Stimulated activated CD4-positive, alpha-beta T cell treated with anti-CD3 and anti-CD28 coated beads, Interleukin-12 subunit alpha, Interleukin-12 subunit beta, amount 100 ng/mL, for 4 hours (primary cell): ENCODE results near the gene MT1G.
"Not testable (repeated sequence)": the region's sequence is repeated elsewhere in the genome, so short reads cannot be mapped to it uniquely, and the experiment has no call there.

Experiments used
- DNase-seq: peaks from one replicate; pipeline ENCODE4 v3.0.0-alpha.2; 2020

Gene MT1G

DNA sequence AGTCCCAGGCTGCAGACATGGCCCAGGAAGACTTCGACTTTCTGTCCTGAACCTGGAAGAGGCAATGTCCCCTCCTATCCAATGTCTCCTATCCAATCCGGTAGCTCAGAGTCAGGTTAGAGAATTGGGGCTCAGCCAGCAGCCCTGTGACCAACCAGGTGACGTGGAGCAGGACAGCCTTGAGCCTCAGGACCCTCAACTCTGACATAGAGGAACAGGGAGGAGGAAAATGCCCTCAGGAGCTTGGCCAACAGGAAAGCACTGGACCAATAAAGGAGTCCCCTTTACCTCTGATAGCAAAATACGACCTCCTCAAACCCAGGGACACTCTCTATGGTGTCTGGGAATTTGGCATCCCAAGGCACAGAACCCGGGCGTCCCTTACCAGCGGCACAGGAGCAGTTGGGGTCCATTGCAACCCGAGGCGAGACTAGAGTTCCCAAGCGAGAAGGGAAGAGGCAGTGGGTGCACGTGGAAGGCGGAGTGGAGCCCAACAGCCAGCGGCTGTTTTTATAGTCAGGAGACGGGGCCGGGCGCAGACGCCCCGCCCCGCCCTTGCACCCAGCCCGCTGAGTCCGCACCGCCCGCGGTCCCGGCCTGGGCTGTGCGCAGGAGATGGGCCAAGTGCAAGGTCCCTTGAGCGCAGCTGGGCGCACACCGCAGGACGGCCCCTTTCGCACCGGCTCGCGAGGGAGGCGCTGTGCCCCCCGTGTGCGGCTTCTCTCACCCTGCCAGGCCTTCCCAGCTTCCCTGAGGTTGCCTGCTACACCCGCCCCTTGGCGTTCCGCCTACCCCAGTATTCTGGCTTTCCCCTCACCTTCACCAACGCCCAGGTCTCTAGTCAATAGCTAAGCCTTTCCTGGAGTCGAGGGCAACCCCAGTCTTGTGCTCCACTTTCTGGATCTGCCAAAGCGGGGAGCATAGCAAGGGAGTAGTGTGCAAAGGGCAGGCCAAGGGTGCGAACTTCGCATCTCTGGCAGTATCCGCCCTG lies at the start of gene MT1G:
Gene MT1G (minus strand): TSS at position 485 of the 991 bp plus-strand sequence. CDS start 72 bp downstream, at position 413.
- DNase-seq = no peak

DNA sequence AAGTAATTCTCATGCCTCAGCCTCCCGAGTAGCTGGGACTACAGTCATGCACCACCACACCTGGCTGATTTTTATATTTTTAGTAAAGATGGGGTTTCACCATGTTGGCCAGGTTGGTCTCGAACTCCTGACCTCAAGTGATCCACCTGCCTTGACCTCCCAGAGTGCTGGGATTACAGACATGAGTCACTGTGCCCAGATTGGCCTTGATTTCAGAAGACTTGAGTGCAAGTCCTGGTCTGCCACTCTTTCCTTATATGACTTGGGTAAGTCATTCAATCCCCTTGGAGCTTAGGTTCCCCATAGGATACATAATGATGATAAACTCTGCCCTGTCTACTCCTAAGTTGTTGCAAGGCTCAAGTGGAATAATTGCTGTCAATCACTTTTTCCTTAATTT lies 49.7 kb upstream of the MT1G start:
- DNase-seq = not testable (repeated sequence)

DNA sequence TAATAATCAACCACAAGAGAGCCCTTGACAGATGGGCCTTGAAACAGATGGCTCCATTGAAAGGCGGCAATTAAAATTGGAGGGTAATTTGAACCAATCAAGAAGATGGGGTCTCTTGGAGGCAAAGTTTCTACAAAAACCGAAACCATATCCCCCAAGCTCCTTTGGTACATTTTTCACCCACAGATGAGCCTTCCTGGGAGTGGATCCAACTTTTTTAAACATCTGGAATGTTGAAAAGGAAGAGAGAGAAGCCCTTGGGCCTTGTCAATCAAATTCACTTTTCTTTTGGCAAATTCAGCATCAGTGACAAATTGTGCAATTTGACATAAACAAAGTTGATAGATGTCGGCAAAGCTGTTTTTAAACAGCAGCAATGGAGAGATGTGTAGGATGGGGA lies 48.9 kb upstream of the MT1G start:
- DNase-seq = no peak

DNA sequence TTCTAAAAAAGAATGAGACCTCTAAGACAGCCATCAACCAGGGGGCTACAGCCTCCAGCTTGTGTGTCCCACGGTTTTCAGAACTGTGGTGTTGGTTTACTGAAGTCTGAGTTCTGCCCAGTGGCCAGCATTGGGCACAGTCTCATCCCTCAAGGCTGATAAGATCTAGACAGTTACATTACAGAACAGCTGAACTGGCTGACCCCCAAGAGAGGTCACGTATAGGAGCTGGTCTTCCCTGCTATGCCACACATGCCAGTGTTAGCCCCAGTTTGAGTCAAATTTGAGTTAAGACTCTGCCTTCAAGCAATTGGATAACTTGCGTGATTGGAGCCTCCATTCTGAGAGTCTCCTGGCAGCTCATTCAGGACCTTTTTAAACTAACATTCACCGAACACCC lies 47.3 kb upstream of the MT1G start:
- no peak for DNase-seq

DNA sequence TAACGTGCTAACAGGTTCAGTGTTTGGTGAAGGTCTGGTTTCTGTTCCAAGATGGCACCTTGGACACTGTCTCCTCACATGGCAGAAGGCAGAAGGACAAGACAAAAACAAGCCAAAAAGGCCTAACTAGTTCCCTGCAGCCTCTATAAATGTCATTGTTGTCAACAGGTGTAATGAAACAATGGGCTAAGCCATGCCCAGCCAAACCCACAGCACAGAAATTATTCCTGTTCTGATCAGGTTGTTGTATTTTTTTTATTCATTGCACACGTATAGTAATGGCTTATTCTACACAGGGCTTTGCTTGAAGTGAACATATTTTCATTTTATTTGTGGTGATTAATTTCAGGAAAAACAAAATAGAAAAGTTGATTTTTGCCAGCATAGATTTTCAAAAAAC lies 45.9 kb upstream of the MT1G start:
- no peak for DNase-seq

DNA sequence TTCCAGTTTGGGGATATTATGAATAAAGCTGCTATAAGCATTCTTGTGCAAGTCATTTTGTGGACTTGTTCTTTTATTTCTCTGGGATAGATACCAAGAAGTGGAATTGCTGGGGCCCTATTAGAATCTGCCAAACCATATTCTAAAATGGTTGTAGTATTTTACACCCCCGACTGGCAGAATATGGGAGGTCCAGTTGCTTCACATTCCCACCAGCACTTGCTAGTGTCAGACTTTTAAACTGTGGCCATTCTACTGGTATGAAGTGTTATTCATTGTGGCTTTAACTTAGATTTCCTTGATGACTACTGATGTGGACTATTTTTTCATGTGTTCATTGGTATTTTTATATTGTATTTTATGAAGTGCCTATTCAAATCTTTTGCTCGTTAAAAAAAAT lies 44.0 kb upstream of the MT1G start:
- DNase-seq = no peak

DNA sequence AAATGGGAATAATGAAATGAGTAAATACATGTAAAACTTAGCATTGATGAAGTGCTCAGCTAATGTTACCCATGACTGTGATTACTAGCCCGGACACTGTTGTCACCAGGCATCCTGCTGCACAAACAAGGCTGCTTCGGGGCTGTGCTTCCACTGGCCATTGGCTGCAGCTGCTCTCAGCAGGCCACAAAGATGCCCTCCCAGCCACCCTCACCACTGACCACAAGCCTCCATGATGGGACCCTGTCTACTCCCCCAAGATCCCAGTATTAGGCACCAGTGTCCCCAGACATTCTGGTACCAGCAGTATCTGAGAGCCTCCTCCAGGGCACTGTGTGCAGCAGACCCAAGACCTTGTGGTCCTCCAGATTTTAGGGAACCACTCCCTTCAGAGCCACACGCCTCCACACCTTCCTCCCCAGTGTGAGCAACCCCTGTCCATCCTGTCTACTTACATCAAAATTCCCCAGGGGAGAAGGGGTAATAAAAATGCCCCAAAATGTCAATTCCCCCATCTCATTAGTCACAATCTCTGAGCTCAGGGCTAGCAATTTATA lies 42.4 kb upstream of the MT1G start:
- DNase-seq = no peak

DNA sequence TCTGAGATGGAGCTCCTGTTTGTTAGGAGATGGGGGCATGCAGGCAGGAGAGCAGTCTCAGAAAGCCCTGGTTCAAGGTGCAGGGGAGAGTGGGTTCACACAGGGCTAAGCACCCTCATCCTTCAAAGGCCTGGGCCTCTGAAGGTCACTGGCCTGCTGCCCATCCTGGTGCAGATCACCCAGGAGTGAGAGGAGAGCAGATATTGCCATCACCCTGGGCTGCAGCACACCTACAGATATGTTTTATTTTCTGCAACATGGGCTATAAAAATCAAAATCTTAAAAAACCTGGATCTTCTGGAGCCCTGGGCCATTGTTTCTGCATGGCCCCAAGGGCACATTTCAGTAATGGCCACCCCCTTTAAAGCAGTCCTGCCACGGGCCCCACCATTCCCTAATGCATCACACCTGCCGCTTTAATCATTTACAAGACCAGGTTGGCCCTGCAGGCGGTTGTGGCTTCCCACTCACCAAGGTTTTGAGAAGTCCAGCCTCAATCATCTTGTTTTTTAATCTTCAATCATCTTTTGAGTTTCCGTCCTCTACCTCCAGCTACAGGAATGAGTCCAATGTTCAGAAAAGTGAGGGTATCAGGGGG lies 41.7 kb upstream of the MT1G start:
- no peak for DNase-seq

DNA sequence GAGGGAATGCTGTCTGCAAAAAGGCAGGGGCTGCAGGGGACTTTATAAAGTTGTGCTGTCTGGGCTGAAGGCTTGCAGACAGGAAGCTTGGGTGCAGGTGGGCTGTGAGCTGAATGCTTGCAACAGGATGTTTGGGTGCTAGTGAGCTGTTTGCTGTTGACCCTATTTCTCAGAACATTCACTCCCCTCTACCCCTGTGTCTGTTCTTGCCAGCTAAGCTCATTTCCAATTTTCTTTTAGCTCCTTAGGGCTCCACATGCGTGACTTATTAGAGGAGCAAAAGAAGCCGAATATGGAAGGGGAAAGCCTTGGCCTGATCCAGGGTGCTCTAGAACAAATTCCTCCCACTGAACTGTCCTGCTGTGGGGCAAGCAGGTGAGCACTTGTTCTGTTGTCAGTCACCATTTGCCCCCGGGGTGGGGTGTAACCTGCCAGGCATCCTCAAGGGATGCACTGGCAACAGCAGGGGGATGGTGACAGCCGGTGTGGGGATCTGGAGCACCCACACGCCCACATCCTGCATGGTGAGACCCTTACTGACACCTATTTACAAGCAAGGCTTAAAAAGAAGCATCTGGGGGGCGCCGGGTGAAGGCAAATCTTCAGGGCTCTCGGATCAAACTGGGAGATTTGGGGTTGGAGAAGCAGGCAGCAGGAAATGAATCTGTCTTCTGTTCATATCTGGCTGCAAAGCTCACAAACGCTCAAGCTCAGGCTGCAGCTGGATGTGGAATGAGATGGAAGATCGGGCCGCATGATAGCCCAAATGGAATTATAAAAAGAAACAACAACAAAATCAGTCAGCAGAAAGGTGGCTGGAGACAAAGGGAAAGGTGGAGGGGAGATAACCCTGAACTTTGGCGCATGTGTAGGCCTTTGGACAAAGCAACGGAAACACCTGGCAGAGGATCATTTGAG lies 40.9 kb upstream of the MT1G start:
- DNase-seq = no peak

DNA sequence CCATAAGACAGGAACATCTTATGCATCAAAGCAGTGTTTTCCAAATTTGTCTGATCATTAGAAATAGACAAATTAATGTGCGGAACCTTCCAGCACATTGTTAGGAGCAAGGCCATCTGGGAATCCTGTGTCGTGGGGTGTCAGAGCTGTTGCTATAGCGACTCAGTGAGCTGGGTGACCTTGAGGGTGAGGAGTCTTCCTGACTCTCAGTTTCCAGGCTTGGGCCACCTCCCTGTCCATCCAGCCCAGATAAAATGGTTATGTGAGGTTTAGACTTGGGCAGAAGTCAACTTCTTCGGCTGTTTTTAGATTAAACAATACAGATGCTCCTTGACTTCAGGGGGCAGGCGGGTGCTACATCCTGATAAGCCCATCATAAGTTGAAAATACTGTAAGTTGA lies 35.0 kb upstream of the MT1G start:
- DNase-seq = no peak

DNA sequence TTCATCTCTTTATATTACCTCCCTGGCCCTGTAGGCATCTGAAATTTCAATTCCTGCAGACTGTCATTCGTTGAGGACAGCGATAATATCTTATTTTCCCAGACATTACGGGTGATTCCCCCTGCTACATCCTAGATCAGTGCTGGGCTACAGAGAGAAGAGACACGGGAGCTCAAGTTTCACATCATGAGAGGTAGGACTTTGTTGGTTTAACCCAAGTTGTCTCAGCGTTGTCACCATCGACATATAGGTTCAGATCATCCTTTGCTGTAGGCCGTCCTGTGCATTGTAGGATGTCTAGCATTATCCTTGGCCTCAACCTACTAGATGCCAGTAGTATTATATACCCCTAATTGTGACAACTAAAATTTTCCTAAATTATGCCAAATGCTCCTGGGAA lies 33.7 kb upstream of the MT1G start:
- no peak for DNase-seq

DNA sequence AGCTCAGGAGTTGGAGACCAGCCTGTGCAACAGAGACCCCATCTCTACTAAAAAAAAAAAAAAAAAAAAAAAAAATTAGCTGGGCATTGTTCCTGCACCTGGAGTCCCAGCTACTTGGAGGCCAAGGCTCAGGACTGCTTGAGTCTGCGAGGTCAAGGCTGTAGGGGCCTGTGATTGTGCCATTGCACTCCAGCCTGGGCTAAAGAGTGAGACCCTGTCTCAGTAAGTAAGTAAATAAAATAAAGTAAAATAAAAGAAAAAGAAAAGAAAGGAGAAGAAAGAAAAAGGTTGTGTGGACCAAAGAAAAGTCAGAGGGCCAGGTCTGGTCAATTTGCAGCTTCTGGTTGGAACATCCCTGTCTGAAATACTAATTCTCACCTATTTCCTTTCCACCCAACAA lies 32.8 kb upstream of the MT1G start:
- no peak for DNase-seq

DNA sequence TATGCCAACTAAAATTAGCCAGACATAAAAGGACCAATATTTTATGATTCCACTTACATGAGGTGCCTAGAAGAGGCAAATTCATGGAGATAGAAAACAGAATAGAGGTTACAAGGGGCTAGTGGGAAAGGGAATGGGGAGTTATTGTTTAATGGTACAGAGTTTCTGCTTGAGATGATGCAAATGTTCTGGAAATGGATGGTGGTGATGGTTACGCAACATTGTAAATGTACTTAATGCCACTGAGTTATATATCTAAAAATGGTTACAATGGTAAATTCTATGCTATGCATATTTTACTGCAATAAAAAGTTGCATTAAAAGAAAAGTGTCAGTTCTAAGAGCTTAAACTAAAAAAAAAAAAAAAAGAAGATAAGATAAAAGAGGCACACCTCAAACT lies 32.3 kb upstream of the MT1G start:
- DNase-seq = no peak

DNA sequence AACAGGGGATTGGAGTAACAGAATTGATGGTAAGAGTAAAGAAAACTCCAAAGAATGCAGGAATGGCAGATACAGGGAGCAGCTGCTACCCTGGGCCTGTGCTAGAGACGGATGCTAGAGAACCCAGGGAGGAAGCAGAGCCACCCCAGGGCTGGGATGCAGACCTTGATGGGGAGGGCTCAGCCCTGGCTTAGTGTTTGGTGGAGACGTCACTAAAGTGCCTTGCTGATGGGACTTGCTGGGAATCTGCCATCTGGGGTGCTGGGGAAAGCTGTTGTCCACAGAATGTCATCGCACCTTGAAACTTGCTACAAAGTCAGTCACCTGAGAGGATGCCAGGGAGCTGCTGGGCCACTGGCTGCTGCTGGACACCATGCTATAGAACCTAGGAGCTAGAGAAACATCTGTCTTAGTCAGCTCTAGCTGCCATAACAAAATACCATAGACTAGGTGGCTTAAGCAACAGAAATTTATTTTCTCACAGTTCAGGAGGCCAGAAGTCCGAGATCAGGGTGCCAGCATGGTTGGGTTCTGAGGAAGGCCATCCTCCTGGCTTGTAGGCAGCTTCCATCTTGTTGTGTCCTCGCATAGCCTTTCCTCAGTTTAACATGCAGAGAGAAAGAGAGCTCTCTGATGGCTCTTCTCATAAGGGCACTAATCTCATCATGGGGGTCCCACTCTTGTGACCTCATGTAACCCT lies 29.7 kb upstream of the MT1G start:
- no peak for DNase-seq

DNA sequence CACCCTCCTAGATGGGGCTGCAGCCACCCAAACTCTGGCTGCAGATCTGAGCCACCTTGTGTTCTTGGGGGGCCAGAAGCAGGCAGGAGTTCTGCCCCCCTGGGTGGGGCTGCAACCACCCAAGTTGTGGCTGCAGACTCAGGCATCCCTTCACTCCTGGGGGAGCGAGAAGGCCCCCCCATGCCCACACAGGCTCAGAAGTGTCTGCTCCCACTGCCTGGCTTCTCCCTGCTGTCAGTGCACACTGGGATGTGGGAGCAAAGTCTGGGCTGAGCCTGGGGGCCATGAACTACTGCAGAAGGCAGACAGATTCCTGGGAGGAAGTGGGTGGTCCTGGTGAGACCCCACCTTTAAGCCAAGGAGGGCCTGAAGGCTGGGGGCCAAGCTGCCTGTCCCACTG lies 27.4 kb upstream of the MT1G start:
- DNase-seq = no peak

DNA sequence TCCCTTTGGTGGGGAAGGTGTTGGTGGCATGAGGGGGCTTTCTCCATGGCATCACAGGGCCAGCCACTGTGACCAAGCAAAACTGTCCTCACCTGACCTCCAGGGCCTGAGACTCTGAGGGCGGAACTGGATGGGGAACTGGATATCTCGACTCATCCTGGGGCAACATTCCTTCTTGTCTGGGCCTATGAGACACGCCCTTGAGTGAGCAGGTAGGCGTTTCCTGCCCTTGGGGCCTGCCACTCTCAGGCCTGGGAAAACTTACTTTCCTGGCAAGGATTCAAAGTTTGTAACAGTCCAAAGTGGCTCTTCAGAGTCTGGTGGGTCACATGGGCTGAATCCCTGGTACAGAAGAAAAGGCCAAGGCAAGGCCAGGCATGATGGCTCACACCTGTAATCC lies 24.0 kb upstream of the MT1G start:
- no peak for DNase-seq

DNA sequence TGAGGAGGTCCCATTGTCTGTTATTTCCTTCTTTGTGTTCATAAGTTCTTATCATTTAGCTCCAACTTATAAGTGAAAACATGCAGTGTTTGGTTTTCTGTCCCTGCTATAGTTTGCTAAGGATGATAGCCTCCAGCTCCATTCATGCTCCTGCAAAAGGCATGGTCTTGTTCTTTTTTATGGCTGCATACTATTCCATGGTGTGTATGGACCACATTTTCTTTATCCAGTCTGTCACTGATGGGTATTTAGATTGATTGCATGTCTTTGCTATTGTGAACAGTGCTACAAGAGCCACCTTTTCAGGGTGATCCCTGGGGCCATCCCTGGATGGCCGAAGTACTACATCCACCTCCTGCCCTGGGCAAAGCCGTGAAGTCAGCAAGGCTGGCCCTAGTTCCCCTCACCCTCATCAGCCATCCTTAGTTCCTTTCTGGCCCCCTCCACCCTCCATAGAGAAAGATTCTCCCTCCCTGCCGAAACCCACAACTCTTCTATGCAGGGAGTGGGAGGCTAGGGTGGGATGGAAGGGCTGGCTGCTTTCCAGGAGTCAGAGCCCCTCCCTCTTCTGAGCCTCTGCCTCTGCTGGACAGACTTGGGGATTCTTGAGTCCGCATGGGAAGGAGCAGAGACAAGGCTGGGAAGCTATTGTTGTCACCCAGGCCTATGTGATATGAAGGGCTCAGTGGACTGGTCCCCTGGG lies 22.7 kb upstream of the MT1G start:
- DNase-seq = no peak

DNA sequence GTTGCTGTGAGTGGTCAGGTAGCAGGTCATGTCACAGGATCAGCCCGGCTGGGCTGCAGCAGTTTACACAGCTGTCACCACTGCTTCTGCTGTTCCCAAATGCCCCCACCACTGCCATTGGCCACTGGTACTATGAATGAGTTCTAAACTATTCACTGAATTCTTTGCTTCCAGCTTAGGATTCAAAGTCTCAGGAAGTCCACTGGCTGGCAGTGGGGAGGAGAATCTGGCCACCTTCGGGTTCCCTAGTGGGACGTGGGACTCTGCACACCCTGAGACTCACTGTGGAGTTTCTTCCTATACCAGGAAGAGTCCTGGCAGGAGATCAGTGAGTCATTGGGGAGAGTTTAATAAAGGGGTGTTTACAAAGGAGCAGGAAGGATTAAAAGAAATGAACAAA lies 21.3 kb upstream of the MT1G start:
- no peak for DNase-seq

DNA sequence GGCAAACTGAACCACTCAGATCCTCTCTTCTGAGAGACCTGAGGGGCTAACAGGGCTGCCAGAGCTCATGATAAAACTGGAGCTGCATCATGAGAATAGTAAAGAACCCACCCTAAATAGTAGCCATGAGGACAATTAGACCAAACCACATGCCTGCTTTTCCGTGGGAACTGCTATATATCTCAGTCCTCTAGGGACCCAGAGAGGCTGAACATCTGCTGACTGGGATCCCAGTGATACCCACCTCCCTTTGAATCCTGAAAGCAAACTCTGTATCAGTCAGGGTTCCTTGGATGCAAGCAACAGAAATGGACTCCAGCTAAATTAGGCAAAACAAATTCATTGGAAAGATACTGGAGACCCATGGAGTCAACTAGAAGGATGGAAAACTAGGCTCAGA lies 20.9 kb upstream of the MT1G start:
- DNase-seq = no peak

DNA sequence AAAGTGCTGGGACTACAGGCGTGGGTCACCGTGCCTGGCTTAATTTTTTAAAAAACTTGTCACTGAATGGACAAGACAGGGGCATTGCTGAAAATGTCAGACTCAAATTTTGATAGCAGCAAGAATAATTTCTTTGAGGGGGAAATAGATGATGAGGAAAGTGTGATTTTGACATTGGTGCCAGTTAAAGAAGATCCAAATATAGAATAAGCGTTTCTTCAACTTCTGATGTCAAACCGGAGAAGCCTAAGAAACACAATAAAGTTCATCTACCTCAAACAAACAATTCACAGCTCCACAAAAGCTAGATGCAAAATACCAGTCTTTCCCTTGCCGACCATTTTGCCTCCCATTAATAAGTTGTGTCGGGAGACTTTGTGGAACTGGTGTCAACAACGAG lies 18.9 kb upstream of the MT1G start:
- DNase-seq = no peak

DNA sequence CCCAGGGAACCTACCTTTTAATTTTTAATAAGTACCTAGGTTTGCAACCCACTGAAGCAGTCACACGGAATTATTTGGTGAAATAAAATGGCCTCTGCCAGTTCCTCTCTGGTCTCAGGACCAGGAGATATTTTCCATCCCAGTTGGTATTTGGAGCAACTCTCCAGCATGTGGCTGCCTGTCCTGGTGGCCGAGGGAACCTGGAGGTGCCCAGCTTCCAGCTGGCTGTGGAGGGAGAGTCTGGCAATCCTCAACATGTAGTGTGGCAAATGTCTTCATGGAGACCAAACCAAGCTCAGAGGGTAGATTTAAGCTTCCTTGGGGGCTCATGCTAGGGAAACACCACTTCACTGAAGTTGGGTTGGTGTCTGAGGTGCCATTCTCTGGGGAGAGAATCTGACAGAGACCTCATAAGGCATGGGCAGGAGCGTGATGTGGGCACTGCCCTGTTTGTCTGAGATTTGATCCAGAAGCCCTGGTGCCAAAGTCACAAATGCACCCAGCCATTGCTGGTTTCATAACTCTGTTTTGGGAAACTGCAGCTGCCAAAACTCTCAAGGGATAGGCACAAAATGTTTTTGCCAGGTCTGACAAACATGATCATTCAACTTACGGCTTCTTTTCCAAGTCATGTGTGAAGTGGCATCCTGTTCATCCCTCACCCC lies 17.2 kb upstream of the MT1G start:
- DNase-seq = no peak
